GM21526 (cell line): ENCODE data around the gene FAAP20.

Experiments used
- ATAC-seq: cut with Tn5 transposase; IDR thresholded peaks from one replicate; pipeline ENCODE4 v1.9.1; 2021; ENCODE audit warnings: moderate library complexity; ENCODE audit not compliant: unreplicated experiment, low FRiP score

The FAAP20 gene

DNA sequence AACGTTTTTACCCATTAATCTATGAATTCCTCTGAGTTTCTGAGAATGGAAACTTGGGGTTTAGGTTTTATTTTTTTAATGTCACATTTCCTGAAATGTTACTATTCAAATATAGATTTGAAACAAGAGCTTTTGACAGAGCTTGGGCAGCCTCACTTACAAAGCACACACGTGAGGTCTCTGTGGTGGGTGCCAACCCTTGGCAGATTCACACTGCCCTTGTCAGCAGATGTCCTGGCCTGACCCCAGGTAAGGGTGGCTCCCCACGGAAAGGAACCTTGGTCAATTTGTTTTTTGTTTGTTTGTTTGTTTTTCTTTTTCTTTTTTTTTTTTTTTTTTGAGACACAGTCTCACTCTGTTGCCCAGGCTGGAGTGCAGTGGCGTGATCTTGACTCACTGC lies 53.5 kb downstream of the FAAP20 start:
- ATAC-seq: no peak
